ENCODE results near the gene SLC25A11.

GRCh38 chr17:4935650-4936049, 4.2 kb downstream of the SLC25A11 start:
- TF ChIP-seq CEBPB (IDR thresholded peaks at IDR 0.05; ENCODE audit: low read depth) (no peak), EGR1 (IDR thresholded peaks at IDR 0.05; ENCODE audit: low read depth) (no peak), CTCF (IDR thresholded peaks at IDR 0.05 in 2 of 3, conservative IDR thresholded peaks at IDR 0.05 in 1 of 3; ENCODE audit: borderline replicate concordance in 1 of 3, insufficient read depth in 1 of 3, low read depth in 2 of 3, low read length in 2 of 3) (no peak), POLR2AphosphoS5 (IDR thresholded peaks at IDR 0.05; ENCODE audit: low read depth, low read length) (no peak), RAD21 (IDR thresholded peaks at IDR 0.05; ENCODE audit: low read depth) (no peak), EZH2phosphoT487 (IDR thresholded peaks at IDR 0.05; ENCODE audit: borderline replicate concordance) (no peak), TCF7L2 (IDR thresholded peaks at IDR 0.05; ENCODE audit: borderline replicate concordance, extremely low read depth, insufficient read depth, insufficient read length) (no peak), MAX (IDR thresholded peaks at IDR 0.05) (no peak), EZH2 (IDR thresholded peaks at IDR 0.05) (no peak), REST (IDR thresholded peaks at IDR 0.05; ENCODE audit: low read depth) (no peak), FOSL1 (IDR thresholded peaks at IDR 0.05; ENCODE audit: low read depth) (no peak), ZBTB33 (IDR thresholded peaks at IDR 0.05; ENCODE audit: extremely low read depth, insufficient replicate concordance, low read length) (no peak), POLR2A (IDR thresholded peaks at IDR 0.05; ENCODE audit: borderline replicate concordance, extremely low read depth, insufficient read depth, insufficient read length) (no peak)
